GM18520 (cell line): ENCODE results near the gene USP6.
"Not testable (repeated sequence)": the region's sequence is repeated elsewhere in the genome, so short reads cannot be mapped to it uniquely, and the experiment has no call there.

Experiments used
- ATAC-seq: cut with Tn5 transposase; IDR thresholded peaks from one replicate; pipeline ENCODE4 v1.9.1; 2021; ENCODE audit not compliant: unreplicated experiment

The USP6 gene

DNA sequence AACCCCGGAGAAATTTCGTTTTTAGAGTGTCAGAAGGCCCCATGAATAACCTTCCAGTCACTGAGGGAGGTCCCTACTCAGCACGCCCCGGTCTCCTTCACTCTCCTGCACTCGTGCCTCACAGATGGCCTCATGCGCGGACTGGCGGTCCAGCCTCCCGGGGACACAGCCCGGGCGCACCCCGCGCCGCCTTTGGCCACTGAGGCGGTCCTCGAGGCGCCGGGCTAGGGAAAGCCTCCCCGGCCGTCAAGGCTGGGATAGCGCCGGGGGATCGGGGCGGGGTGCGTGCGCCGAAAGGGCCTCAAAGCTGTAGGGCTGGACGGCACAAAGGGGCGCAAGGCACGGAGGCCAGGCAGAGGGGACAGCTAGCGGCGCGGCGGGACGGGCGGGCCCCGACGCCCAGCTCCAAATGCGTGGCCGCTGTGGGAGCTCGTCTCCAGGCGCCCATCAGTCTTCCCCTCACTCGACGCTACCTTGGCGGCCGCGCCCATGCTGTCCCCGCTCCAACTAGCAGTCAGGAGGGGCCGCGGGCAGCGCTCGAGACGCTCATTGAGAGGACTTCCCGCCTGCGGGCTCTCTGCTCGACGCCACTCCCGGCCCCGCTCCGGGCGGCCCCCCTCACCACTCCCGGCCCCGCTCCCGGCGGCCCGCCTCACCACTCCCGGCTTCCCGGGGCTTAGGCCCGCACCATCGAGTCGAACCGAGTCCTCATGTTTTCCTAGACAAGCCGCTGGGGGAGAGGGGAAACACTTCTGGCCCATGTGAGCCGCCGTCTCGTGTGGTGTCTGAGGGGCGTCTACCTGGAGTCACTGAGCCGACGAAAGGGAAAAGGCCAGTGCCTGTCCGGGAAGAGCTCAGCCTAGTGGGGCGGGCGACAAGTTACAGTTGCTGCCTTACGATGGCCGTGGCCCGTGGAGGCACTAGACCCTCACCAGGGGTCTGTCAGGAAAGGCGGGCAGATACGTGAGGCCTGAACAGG lies at the start of gene USP6:
TSS of gene USP6 (plus strand) at position 360 of the 979 bp plus-strand sequence. CDS start 14,336 bp downstream, outside the sequence.
- ATAC-seq, result no peak

DNA sequence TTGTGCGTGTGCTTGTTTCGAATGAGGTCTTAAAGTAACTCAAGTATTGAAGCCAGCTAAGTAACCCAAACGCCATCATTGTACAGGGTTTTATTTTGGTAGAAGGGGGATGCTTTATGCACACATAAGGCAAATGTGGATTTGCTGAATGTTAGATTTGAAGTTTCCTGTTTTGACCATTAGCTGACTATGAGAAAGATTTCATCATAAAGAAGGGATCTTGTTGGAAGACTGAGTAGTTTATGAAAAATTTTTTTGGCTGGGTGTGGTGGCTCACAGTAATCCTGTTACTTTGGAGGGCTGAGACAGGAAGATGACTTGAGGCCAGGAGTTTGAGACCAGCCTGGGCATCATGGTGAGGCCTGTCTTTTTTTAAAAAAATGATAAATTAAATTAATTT lies 47.6 kb upstream of the USP6 start:
- ATAC-seq, result no peak

DNA sequence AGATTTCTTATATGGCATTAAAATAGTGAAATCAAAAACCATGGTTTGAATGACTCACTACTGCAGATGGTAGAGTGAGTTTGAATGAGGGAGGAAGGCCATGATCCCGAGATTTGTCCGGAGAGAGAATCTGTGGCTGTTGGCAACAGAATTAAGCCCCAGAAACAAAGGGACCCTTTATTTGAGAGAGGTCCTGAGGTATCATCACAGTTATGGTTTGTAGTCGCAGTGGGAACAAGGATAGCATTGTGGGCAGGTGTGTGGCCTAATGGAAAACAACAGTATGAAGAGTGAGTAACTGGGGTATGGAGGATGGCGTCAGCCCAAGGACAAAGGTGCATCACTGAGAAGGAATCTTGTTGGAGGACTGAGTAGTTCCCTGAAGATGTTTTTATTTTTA lies 46.1 kb upstream of the USP6 start:
- no peak for ATAC-seq

DNA sequence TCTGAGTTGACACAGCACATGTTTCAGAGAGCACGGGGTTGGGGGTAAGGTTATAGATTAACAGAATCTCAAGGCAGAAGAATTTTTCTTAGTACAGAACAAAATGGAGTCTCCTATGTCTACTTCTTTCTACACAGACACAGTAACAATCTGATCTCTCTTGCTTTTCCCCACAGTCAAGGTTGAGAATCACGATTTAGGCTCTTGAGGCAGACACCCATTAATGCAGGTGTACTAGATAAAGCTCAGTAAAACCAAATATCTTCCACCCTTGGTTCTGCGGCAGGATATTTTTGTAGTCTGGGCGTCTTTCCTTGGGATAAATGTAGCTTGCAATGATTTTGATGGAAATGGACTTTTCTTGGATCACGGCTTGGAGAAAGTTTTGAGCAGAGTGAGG lies 40.4 kb upstream of the USP6 start:
- ATAC-seq, result not testable (repeated sequence)

DNA sequence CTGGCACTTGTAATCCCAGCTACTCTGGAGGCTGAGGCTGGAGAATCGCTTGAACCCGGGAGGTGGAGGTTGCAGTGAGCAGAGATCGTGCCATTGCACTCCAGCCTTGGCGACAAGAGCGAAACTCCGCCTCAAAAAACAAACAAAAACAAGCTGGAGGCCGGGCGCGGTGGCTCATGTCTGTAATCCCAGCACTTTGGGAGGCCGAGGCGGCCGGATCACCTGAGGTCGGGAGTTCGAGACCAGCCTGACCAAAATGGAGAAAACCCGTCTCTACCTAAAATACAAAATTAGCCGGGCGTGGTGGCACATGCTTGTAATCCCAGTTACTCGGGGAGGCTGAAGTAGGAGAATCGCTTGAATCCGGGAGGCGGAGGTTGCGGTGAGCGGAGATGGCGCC lies 38.6 kb upstream of the USP6 start:
- not testable (repeated sequence) for ATAC-seq

DNA sequence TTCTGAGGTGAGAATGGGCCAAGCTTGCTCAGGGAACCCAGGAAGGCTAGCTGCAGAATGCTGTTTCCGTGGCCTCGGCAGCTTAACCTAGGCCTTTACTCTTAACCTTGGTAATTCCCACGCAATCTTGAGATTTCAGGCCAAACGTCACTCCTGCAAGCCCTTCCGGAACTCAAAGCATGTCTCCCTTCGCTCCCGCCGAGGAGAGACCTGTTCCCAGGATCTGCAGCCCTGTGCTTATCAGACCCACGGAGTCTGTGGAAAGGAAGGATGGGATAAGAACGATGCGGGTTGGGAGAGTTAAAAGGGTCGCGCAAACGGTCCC lies 38.1 kb upstream of the USP6 start:
- ATAC-seq, result no peak

DNA sequence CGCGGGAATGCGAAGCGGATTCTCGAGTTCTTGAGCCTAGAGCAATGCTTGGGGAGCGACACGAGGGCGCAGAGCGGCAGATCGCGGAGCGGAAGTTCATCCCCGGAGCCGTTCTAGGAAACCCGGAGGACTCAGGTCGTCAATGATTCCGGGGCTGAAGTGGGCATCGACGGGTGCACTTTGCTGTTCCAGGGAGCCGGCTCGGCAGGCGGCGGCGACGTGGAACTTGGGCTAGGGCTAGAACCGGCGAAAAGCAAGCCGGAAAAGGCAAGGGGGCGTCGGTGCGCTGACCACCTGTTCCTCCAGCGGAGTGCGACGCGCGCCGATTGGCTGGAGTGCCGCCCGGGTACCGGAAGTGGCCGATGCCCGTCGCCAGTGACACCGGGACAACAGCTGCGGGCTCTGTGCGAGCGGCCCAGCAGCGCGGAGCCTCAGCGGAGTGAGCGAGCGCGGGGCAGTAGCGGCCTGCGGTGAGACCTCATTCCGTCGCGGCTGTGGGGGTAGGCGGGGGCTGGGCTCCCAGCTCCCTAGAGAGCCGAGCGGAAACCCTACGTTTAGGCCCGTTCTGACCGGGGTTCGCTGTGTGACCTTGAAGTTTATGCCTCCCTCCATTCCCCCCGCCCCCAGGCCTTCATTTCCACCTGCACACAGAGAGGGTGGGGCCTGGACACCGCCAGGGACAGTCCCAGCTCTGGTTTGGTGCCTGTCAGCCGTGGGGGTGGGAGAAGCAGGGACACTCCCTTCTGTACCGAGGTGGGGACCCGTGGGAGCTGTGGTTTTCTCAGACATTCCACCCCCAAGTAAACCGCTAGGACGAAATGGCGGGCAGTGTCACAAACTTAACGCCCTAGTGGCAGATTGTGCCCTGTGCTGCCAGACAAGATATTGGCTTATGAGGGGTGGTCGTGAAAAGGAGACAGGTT lies 37.5 kb upstream of the USP6 start, which contains the start of gene ZFP3:
TSS of gene ZFP3 (plus strand) at position 362 of the 923 bp plus-strand sequence. CDS start 13,038 bp downstream, outside the sequence.
- ATAC-seq, result peak; percentile 46

DNA sequence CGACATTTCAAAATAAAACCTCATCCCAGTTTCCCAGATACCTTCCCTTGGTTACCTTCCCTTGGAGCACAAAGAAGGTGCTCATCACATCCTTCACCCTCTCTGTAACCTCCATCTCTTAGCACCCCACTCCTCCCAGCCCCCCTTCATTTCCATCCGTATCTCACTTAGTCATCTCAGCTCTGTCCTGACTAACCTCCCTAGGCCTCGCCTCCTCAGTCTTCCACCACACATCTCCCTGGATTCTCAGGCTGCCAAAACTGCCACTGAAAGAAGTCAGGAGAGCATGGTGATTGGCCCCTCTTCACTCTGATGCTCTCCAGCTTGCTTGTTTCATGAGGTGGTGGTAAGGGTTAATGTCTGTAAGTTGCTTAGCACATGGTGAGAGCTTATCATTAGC lies 35.2 kb upstream of the USP6 start:
- no peak for ATAC-seq

DNA sequence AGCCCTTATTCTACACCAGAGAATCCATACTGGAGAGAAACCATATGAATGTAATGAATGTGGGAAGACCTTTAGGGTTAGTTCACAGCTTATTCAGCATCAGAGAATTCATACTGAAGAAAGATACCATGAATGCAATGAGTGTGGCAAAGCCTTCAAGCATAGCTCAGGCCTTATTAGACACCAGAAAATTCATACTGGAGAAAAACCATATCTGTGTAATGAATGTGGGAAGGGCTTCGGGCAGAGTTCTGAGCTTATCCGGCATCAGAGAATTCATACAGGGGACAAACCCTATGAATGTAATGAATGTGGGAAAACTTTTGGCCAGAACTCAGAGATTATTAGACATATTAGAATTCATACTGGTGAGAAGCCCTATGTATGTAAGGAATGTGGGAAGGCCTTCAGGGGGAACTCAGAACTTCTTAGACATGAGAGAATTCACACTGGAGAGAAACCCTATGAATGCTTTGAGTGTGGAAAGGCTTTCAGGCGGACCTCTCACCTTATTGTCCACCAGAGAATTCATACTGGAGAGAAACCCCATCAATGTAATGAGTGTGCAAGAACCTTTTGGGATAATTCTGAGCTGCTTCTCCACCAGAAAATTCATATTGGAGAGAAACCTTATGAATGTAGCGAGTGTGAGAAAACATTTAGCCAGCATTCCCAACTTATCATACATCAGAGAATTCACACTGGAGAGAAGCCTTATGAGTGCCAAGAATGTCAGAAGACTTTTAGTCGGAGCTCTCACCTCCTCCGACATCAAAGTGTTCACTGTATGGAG lies 23.4 kb upstream of the USP6 start:
- no peak for ATAC-seq

DNA sequence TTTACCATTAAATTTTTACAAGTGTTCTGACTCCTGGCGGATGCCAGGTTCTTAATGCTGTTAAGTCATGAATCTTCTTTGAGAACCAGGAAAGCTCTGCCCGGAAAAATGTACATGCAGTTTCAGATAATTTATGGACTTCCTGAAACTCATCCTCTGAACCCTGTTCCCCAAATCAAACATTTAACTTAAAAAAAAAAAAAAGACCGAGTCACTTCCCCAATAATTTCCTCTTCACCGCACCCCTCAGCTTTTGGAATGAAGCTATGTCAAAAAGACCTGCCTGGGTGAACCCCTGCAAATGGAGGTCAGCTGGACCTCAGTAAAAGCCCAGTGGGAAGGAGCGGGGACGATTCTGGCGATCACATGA lies 19.1 kb upstream of the USP6 start:
- ATAC-seq, result no peak

DNA sequence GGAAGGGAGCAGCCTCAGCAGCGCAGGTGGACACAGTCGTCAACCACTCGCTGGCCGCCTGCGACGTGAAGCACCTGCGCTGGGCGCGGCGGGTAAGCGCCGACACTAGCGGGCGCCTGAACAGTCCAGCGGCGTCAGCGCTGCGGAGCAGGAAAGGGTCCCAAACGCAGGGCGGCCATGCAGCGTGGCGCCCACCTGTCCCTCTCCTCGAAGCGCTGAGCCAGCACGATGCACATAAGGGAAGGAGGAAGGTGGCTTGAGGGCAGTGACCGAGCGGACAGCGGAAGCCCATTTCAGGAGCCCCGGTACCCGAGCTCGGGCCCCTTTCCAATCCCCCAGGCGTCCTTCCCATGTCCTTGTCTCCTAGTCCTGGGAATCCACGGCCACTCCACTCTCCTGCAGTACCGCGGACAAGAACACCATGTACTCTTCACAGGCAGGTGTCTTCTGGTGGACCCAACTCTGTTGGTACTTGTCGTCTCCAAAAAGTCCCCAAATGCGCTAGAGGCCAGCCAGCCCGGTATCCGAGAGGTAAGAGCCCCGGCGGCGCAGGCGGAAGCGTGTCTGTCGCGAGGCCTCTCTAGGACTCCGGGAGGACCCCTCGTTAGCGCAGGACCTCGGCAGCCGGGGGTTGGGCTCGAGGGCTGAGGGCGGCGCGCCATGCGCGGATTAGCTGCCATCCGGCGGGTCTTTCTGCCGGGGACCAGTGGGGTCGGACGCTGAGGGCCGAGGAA lies 18.6 kb upstream of the USP6 start:
- ATAC-seq, result no peak

DNA sequence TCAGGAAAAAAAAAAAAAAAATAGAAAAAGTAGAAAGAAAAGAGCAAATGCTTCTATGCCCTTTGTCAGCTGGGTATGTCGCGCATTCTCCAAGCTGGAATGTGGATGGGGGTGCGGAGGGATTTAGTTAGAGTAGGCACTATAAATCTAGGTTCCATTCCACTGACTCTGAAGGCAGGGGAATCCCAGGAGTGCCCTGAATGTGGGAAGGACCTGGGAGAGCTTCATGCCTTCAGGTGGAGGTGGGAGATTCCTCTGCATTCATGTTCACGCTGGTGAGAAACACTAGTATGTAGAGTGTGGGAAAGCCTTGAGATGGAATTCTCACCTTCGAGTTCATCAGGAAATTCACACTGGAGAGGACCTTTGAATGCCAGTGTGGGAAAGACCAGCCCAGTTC lies 16.6 kb upstream of the USP6 start:
- ATAC-seq, result no peak

DNA sequence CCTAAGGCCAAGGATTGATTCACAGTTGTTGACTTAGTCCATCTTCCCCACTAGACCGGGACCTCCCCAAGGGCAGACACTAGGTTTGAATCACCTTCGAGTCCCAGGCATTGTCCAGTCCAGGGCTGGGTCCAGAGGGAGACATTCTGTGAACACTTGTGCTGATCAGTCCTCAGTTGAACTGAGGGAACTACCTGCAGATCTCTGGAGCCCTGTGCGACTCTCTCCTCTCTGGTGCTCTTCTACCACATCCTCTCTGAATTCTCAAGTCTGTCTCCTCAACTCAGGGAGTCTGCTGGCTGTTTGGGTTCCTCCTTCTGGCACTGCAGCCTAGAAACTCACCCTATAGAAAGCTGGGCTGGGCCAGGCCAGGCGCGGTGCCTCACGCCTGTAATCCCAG lies 15.0 kb upstream of the USP6 start:
- ATAC-seq, result no peak

DNA sequence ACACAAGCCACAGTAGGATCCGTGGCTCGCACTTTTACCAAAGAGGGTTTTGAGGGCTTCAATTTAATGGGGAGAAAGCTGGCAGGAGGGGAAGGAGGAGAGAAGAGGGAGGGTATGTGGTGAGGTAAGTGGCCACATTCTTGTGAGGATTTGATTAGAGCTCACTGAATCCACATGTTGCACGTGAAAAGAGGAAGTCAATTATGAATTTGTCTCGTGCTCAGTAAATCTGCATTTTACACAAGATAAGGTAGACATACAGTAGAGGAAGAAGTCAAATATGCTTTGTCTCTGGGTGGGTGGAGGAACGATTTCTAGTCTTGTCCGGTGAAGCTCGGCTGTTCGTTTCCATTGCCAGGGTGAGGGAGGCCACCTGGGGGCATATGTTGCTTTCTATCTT lies 5.0 kb upstream of the USP6 start:
- no peak for ATAC-seq

DNA sequence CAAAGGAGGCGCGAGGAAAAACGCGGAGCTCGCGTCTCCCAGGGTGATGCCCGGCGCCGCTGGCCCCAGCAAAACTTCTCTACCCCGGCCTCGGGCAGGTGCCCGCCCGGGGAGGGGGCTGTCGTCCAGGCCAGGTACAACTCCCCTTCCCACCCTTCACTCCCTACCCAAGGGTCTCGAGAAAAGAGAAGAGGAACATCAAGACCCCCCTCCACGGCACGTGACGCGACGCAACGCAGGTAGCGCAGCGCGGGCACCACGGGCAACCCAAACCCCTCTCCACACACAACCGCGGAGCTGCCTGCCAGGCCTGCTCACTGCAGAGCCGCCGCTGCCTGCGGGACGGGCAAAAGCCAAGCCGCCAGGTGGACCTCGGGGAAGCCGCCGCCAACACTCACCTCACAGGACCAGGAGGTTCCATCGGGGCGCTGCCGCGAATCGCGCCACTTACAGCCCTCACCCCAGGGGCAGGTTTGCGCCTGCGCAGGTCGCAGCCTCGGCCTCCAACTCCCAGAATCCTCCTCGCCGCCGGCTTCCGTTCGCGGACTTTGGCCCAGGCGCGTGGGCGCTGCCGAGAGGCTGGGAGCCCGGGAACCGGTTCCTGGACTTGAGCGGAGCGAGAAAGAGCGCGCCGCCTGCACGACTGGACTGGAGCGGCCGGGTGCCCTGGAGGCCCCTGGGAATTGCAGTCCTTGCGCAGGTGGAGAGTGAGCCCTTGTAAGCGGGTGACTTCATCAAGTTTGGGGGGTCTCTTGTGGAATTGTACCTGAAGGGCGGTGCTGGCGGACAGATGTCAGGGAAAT lies 4.2 kb upstream of the USP6 start, which contains the start of gene ZNF232:
TSS of gene ZNF232 (minus strand) at position 477 of the 803 bp plus-strand sequence. CDS start at position 421, 56 bp downstream.
- peak; percentile 70 for ATAC-seq

DNA sequence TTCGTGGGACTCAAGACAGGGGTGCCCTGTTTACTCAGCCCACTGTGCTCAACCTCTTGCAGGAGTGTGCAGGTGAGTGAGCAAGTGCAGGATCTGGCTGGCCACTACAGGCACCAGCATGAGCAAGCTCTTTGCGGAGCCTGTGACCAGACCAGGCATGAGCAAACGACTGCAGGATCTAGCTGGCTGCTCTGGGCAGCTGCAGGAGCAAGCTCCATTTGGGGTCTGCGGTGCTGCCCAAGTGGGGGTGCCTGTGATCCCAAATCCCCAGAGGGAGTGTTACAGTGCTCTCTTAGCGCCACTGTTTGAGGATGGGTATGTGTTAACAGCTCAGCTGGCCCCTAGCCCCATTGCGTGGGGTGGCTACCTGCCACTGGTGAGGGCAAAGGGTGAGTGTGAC lies 2.4 kb downstream of the USP6 start:
- ATAC-seq, result no peak

DNA sequence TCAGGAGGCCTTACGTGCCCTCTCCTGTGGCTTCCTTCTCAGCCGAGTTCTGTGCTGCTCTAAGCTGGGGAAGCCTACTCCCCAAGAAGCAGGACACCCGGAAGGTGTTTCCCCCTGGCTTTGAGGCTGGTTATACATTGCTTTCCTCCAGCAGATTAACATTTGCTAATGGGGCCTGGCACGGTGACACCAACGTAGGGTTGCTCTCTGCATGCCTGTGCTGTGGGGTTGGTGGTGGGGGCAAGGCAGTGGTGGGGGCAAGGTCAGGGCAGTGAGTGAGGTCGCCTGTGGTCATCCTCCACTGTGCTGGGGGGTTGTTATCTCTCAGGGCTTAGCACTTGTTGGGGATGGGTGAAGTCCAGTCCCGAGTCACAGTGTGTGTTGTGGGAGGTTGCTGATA lies 4.2 kb downstream of the USP6 start:
- no peak for ATAC-seq

DNA sequence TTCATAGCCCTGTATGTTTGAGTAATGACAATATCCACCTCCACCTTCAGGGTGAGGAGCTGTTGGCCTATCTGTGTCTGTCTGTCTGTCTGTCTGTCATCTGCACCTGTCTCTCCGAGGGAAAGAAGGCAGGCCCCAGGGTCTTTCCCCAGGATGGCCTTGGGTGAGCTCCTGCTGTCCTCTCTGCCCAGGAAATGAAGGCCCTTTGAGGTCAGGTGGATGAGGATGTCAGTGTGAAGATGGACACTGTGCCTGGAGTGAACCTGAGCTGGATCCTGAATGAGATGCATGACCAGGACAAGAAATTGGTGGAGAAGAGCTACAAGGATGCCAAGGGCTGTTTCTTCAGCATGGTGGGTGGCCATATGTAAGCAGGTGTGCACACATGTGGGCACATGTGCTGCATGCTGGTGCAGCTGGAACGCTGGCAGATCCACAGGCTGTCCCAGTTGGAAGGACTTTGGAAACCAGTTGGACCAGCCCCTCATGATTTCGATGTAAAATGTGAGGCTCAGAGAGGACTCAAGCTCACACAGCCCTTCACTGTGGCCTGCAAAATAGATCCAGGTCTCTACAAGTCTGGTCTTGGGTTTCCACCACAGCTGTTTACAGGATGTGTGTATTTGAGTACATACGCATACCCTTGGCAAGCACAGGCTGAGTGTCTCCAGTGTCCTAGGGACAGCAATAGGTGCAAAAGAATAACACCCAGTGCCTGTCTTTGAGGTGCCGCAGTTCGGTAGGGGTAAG lies 4.8 kb downstream of the USP6 start:
- ATAC-seq, result not testable (repeated sequence)
